GM12878 (cell line): Measurements from ENCODE around the gene MVP. TPM values are rescaled to one million over a fixed set of nuclear protein-coding genes. Genes with fewer than 3 reads are reported as not detected.

Source experiments
- ATAC-seq: fragments of 200-7000 bp; cut with Tn5 transposase; 3 replicates; pipeline ENCODE4 v1.9.1; 2020; ENCODE audit warnings: mild to moderate bottlenecking, moderate library complexity
- BruUV-seq: library from RNA; stranded (reverse); fragments of 400-500 nt; replicated peaks from 2 replicates; lab custom pipeline; 2021; lab: Mats Ljungman, UMichigan
- CTCF ChIA-PET: fragments of 300-600 bp; sonication (Branson Sonifier 250); formaldehyde crosslinking; extraction: SDS; loops from one replicate; lab custom pipeline; 2021; ENCODE audit warnings: inconsistent platforms; lab: Yijun Ruan, JAX
- POLR2A ChIA-PET: fragments of 350-600 bp; formaldehyde crosslinking; extraction: SDS; loops from one replicate; lab custom pipeline; 2021; ENCODE audit warnings: inconsistent platforms; lab: Charles Lee
- RAD21 ChIA-PET: fragments of 300-600 bp; sonication (Branson Sonifier 250); formaldehyde crosslinking; loops from one replicate; lab custom pipeline; 2023; ENCODE audit warnings: antibody characterized with exemption; ENCODE audit not compliant: unreplicated experiment; lab: Charles Lee
- SMC1A ChIA-PET: fragments of 300-600 bp; sonication (Branson Sonifier 250); formaldehyde crosslinking; loops from one replicate; lab custom pipeline; 2023; ENCODE audit not compliant: unreplicated experiment, uncharacterized antibody; lab: Charles Lee
- DNase-seq: peaks from one replicate; pipeline ENCODE4 v3.0.0-alpha.2; 2011; ENCODE audit warnings: low read depth, low spot score
- FAIRE-seq: peaks from 3 replicates; lab custom pipeline; 2011; peaks lifted over from hg19 to GRCh38; lab: Jason Lieb, UNC
- H2AFZ ChIP-seq: 2 replicates; pipeline ENCODE4 v1.6.0; 2011; ENCODE audit warnings: low read depth, low read length, control low read depth; ENCODE audit not compliant: control insufficient read depth
- H3K27ac ChIP-seq: 2 replicates; pipeline ENCODE4 v1.5.1; 2011; ENCODE audit warnings: control low read depth; ENCODE audit not compliant: control insufficient read depth, insufficient read depth
- H3K27me3 ChIP-seq, 2 experiments: replicated peaks in 1 of 2; 2 replicates each; pipeline versions ENCODE4 v1.6.0 to v1.6.1; 2011; ENCODE audit warnings: low read length in 1 of 2; ENCODE audit not compliant: control insufficient read depth in 2 of 2, insufficient read depth in 2 of 2
- H3K36me3 ChIP-seq, 2 experiments: 2 replicates each; pipeline ENCODE4 v1.5.1; 2011; ENCODE audit warnings: low read length in 1 of 2; ENCODE audit not compliant: control insufficient read depth in 2 of 2, insufficient read depth in 2 of 2
- H3K4me1 ChIP-seq: 2 replicates; pipeline ENCODE4 v1.6.1; 2011; ENCODE audit warnings: mild to moderate bottlenecking, low read length, moderate library complexity, mixed read lengths; ENCODE audit not compliant: control insufficient read depth, insufficient read depth
- H3K4me2 ChIP-seq: 2 replicates; pipeline ENCODE4 v1.6.0; 2011; ENCODE audit warnings: control low read depth; ENCODE audit not compliant: control insufficient read depth, insufficient read depth
- H3K4me3 ChIP-seq: fragments of 200-600 bp; sonication (generic); 2 replicates; pipeline ENCODE4 v1.5.1; 2016
- H3K79me2 ChIP-seq: 2 replicates; pipeline ENCODE4 v1.6.0; 2011; ENCODE audit warnings: low read length; ENCODE audit not compliant: control insufficient read depth, insufficient read depth
- H3K9ac ChIP-seq: 2 replicates; pipeline ENCODE4 v1.8.0; 2011; ENCODE audit warnings: low read length, control low read depth, mixed read lengths; ENCODE audit not compliant: control insufficient read depth, insufficient read depth
- H3K9me3 ChIP-seq: replicated peaks from 3 replicates; pipeline ENCODE4 v1.5.1; 2011; ENCODE audit warnings: mild to moderate bottlenecking, low read length; ENCODE audit not compliant: control insufficient read depth, insufficient read depth
- H4K20me1 ChIP-seq: 2 replicates; pipeline ENCODE4 v1.6.0; 2011; ENCODE audit not compliant: control insufficient read depth, insufficient read depth
- CEBPZ ChIP-seq: fragments of 150-350 bp; IDR thresholded peaks from 2 replicates; pipeline ENCODE4 v1.6.1; 2016; ENCODE audit warnings: low read depth, low read length
- CTCF ChIP-seq, 3 experiments: IDR thresholded peaks in 2 of 3; conservative IDR thresholded peaks in 1 of 3; 2 replicates each; pipeline ENCODE4 v1.5.1; 2011; ENCODE audit warnings: low read depth in 3 of 3, low read length in 3 of 3, mild to moderate bottlenecking in 3 of 3, control low read depth in 2 of 3, moderate library complexity in 2 of 3, inconsistent platforms in 1 of 3, mixed read lengths in 1 of 3; ENCODE audit not compliant: control insufficient read depth in 2 of 3, insufficient read depth in 1 of 3; ENCODE audit errors: extremely low read depth in 1 of 3
- EED ChIP-seq: sonication (generic); IDR thresholded peaks from 2 replicates; pipeline ENCODE4 v1.6.1; 2016; ENCODE audit warnings: antibody characterized with exemption, low read depth
- NFYA ChIP-seq: IDR thresholded peaks from 2 replicates; pipeline ENCODE4 v1.6.1; 2011; ENCODE audit warnings: low read depth, mild to moderate bottlenecking, low read length, improper control_type of control experiment, borderline replicate concordance
- NR2C1 ChIP-seq: fragments of 450-650 bp; IDR thresholded peaks from 2 replicates; pipeline ENCODE4 v1.6.1; 2017; ENCODE audit warnings: antibody characterized with exemption, mild to moderate bottlenecking, moderate library complexity
- POLR2AphosphoS2 ChIP-seq: IDR thresholded peaks from 2 replicates; pipeline ENCODE4 v1.6.1; 2011; ENCODE audit warnings: low read depth, mild to moderate bottlenecking, low read length, improper control_type of control experiment, moderate library complexity
- TCF12 ChIP-seq: IDR thresholded peaks from 2 replicates; pipeline ENCODE4 v1.6.1; 2011; ENCODE audit warnings: low read depth, mild to moderate bottlenecking, low read length
- ZNF24 ChIP-seq: fragments of 450-650 bp; IDR thresholded peaks from 2 replicates; pipeline ENCODE4 v1.6.1; 2017; ENCODE audit warnings: antibody characterized with exemption, mild to moderate bottlenecking
- WGBS: methylation state at CpG from one replicate; pipeline ENCODE4 v1.1.6; 2016; ENCODE audit warnings: low lambda C conversion rate; ENCODE audit not compliant: insufficient replicate concordance, insufficient coverage; ENCODE audit errors: missing lambda C conversion rate; 5-methylcytosine and 5-hydroxymethylcytosine counted together
- in situ Hi-C: fragments of 300-500 bp; cut with MboI; formaldehyde crosslinking; loops from 9 replicates; pipeline ENCODE4 v1.14.3; 2018; ENCODE audit warnings: mixed read lengths
- intact Hi-C: fragments of 100-400 bp; cut with micrococcal nuclease; formaldehyde crosslinking; loops from one replicate; pipeline ENCODE4 v1.14.2; 2022; ENCODE audit not compliant: unreplicated experiment
- polyA plus RNA-seq, 11 experiments: library from polyadenylated mRNA; depleted of rRNA in 4 of 11; unstranded in 6 of 11; stranded (reverse) in 5 of 11; fragments of >200 nt; fragmentation: Nextera tagmentation in 4 of 11; fragmentation: Illumina TruSeq in 1 of 11; extraction: Ambion mirVana in 4 of 11; extraction: Trizol in 1 of 11; gene quantifications; 1 replicate in 1 of 11; 2 replicates in 10 of 11; pipeline versions ENCODE4 v1.2.1 to v1.2.3, GENCODE V29; 2011 to 2016; ENCODE audit warnings: inconsistent platforms in 2 of 11, missing spikeins in 2 of 11, low read depth in 1 of 11
- total RNA-seq, 4 experiments: library from RNA; depleted of rRNA in 3 of 4; stranded (reverse); fragments of >200 nt in 3 of 4; fragmentation: Illumina TruSeq in 1 of 4; extraction: Trizol in 1 of 4; gene quantifications; 2 replicates each; pipeline versions ENCODE4 v1.2.1 to v1.2.3, GENCODE V29; 2013 to 2021

The MVP gene
- total and polyA plus RNA-seq, 10 of the 15 experiments (the other 5 are each of a cell fraction or from before 2014, with no cell fraction given), result 0.98 to 74.2 (median 54.7) TPM

GRCh38 chr16:29804020-29804419 is 16.2 kb upstream of the MVP start:
- Histone ChIP-seq H3K9me3 (no peaks in the 10 kb centered on the region), H3K36me3 (peaks cover 25 to 36% of the 10 kb centered on the region in 2 experiments), H3K4me1 (peaks cover 13% of the 10 kb centered on the region), H2AFZ (no peak overlapping the region), H4K20me1 (no peaks in the 10 kb centered on the region), H3K9ac (peak overlapping the region; percentile 92; the same call in 1 of the 2 replicates), H3K79me2 (peaks cover 27% of the 10 kb centered on the region), H3K27ac (peak overlapping the region; percentile 91), H3K27me3 (no peaks in the 10 kb centered on the region), H3K4me3 (peak overlapping the region; percentile 73; the same call in 1 of the 2 replicates), H3K4me2 (peak overlapping the region; percentile 85)
- POLR2A ChIA-PET, result interaction anchor here (0.8 to 2.1 kb wide), 8 partner anchors 9 to 169 kb away, joined by 3 to 24 read pairs (median 6); partner anchors contain the start of genes KIF22, MVP and TAOK2
- FAIRE-seq (no peak), ATAC-seq (no peak), DNase-seq (no peak)
- CTCF ChIA-PET, result interaction anchor here (0.5 to 2.9 kb wide), 10 partner anchors 12 to 169 kb away, joined by 3 to 24 read pairs (median 6); partner anchors contain the start of genes KIF22, MVP and PAGR1
- 37% methylated on average over 8 of the region's 8 CpGs for WGBS
- RAD21 ChIA-PET, result interaction anchor here (0.8 to 1.4 kb wide), 5 partner anchors 12 to 72 kb away, joined by 3 to 5 read pairs (median 4); partner anchors contain the start of genes KIF22 and PAGR1
- BruUV-seq, result no TSS peak
- TF ChIP-seq ZNF24 (0 out of 2 replicates have a peak, but pooled peaks have one; percentile 25), EED (0 out of 2 replicates have a peak, but pooled peaks have one; percentile 30), NFYA (no peak), TCF12 (no peak), NR2C1 (no peak), CTCF (IDR thresholded peaks at IDR 0.05 in 2 of 3, conservative IDR thresholded peaks at IDR 0.05 in 1 of 3; ENCODE audit: control insufficient read depth in 2 of 3, extremely low read depth in 1 of 3, insufficient read depth in 1 of 3, low read depth in 3 of 3, low read length in 3 of 3) (no peak), POLR2AphosphoS2 (peak; percentile 15; the same call in 1 of the 2 replicates), CEBPZ (no peak)
- SMC1A ChIA-PET, result interaction anchor here (0.6 to 4.6 kb wide), 10 partner anchors 11 to 81 kb away, joined by 3 to 38 read pairs (median 4); partner anchors contain the start of genes KIF22, MVP and PAGR1
- intact Hi-C loops, result no loop called here
- in situ Hi-C loops, result no loop called here
